ENCODE measurements around the gene PAX8. TPM values are rescaled to one million over a fixed set of nuclear protein-coding genes. Genes with fewer than 3 reads are reported as not detected.

The PAX8 gene
- total and polyA plus RNA-seq, 10 of the 15 experiments (the other 5 are each of a cell fraction or from before 2014, with no cell fraction given) = 0.16 to 2.5 (median 0.97) TPM

GRCh38 chr2:113277474-113278072 lies 1.1 kb downstream of the PAX8 start:
- no peaks in the 10 kb centered on the region for H3K36me3 ChIP-seq (ENCODE audit: control insufficient read depth in 2 of 2, insufficient read depth in 2 of 2, low read length in 1 of 2)
- H3K79me2 ChIP-seq (ENCODE audit: control insufficient read depth, insufficient read depth, low read length) = no peaks in the 10 kb centered on the region
- DNase-seq (ENCODE audit: low read depth, low spot score) (no peak), FAIRE-seq (no peak), ATAC-seq (no peak)
- H3K4me3 ChIP-seq = no peak overlapping the region
- H3K4me1 ChIP-seq (ENCODE audit: control insufficient read depth, insufficient read depth, low read length) = no peaks in the 10 kb centered on the region
- in situ Hi-C loops (cut with MboI) = no loop called here
- H2AFZ ChIP-seq (ENCODE audit: control insufficient read depth, low read depth, low read length) = no peak overlapping the region
- no peaks in the 10 kb centered on the region for H4K20me1 ChIP-seq (ENCODE audit: control insufficient read depth, insufficient read depth)
- ChIA-PET SMC1A (ENCODE audit: uncharacterized antibody, unreplicated experiment) (no interaction called here), RAD21 (ENCODE audit: unreplicated experiment) (no interaction called here), POLR2A (no interaction called here), CTCF (no interaction called here)
- no peaks in the 10 kb centered on the region for H3K9me3 ChIP-seq (replicated peaks; ENCODE audit: control insufficient read depth, insufficient read depth, low read length)
- peaks cover 15 to 16% of the 10 kb centered on the region in 2 experiments for H3K27me3 ChIP-seq (replicated peaks in 1 of 2; ENCODE audit: control insufficient read depth in 2 of 2, insufficient read depth in 2 of 2, low read length in 1 of 2)
- BruUV-seq (replicated peaks) = no TSS peak
- H3K4me2 ChIP-seq (ENCODE audit: control insufficient read depth, insufficient read depth) = no peak overlapping the region
- 21% methylated on average over 51 of the region's 56 CpGs for WGBS (ENCODE audit: insufficient coverage, insufficient replicate concordance, low lambda C conversion rate, missing lambda C conversion rate)
- intact Hi-C loops (cut with micrococcal nuclease; ENCODE audit: unreplicated experiment) = no loop called here
- no peak overlapping the region for H3K27ac ChIP-seq (ENCODE audit: control insufficient read depth, insufficient read depth)
- H3K9ac ChIP-seq (ENCODE audit: control insufficient read depth, insufficient read depth, low read length) = no peak overlapping the region
- TF ChIP-seq HDAC6 (IDR thresholded peaks at IDR 0.05; ENCODE audit: unreplicated experiment) (peak; percentile 58), WRNIP1 (IDR thresholded peaks at IDR 0.05; ENCODE audit: borderline replicate concordance, low read depth, low read length) (no peak)

GRCh38 chr2:113276761-113277425 lies 1.8 kb downstream of the PAX8 start:
- Histone ChIP-seq H3K79me2 (ENCODE audit: control insufficient read depth, insufficient read depth, low read length) (no peaks in the 10 kb centered on the region), H4K20me1 (ENCODE audit: control insufficient read depth, insufficient read depth) (no peaks in the 10 kb centered on the region), H3K36me3 (ENCODE audit: control insufficient read depth in 2 of 2, insufficient read depth in 2 of 2, low read length in 1 of 2) (no peaks in the 10 kb centered on the region), H3K4me1 (ENCODE audit: control insufficient read depth, insufficient read depth, low read length) (no peaks in the 10 kb centered on the region), H3K4me2 (ENCODE audit: control insufficient read depth, insufficient read depth) (no peak overlapping the region), H3K9me3 (replicated peaks; ENCODE audit: control insufficient read depth, insufficient read depth, low read length) (no peaks in the 10 kb centered on the region), H3K27ac (ENCODE audit: control insufficient read depth, insufficient read depth) (no peak overlapping the region), H2AFZ (ENCODE audit: control insufficient read depth, low read depth, low read length) (no peak overlapping the region), H3K27me3 (replicated peaks in 1 of 2; ENCODE audit: control insufficient read depth in 2 of 2, insufficient read depth in 2 of 2, low read length in 1 of 2) (peaks cover 15 to 16% of the 10 kb centered on the region in 2 experiments), H3K4me3 (no peak overlapping the region), H3K9ac (ENCODE audit: control insufficient read depth, insufficient read depth, low read length) (no peak overlapping the region)
- TF ChIP-seq MAX (IDR thresholded peaks at IDR 0.05; ENCODE audit: low read depth, low read length) (no peak), PBX3 (IDR thresholded peaks at IDR 0.05; ENCODE audit: insufficient replicate concordance, low read depth, low read length) (no peak), NFYB (IDR thresholded peaks at IDR 0.05; ENCODE audit: insufficient read depth, low read depth, low read length) (no peak), TCF7 (IDR thresholded peaks at IDR 0.05; ENCODE audit: borderline replicate concordance) (no peak), KAT2A (conservative IDR thresholded peaks at IDR 0.05; ENCODE audit: control insufficient read depth, low read depth, low read length) (no peak), CBFB (IDR thresholded peaks at IDR 0.05; ENCODE audit: low read depth) (no peak)
- DNase-seq (ENCODE audit: low read depth, low spot score) = no peak
- no peak for ATAC-seq
- SMC1A ChIA-PET (ENCODE audit: uncharacterized antibody, unreplicated experiment) = interaction anchor here (0.6 kb wide), 1 partner anchor 47 kb away, joined by 4 read pairs; no protein-coding TSS in a partner anchor
- BruUV-seq (replicated peaks) = no TSS peak
- POLR2A ChIA-PET = no interaction called here
- CTCF ChIA-PET = no interaction called here
- FAIRE-seq = no peak
- in situ Hi-C loops (cut with MboI) (no loop called here), intact Hi-C loops (cut with micrococcal nuclease; ENCODE audit: unreplicated experiment) (no loop called here)
- RAD21 ChIA-PET (ENCODE audit: unreplicated experiment) = no interaction called here
- WGBS (ENCODE audit: insufficient coverage, insufficient replicate concordance, low lambda C conversion rate, missing lambda C conversion rate) = 14% methylated on average over 41 of the region's 41 CpGs

Data from GM12878 (cell line).